ENCODE measurements around the gene ALKBH7. TPM values are rescaled to one million over a fixed set of nuclear protein-coding genes. Genes with fewer than 3 reads are reported as not detected.

The ALKBH7 gene
- total RNA-seq, 1 experiment from 2014 or later = 27.2 TPM

- no peaks in the 10 kb centered on the region for H3K9me3 Mint-ChIP-seq (ENCODE audit: low read depth, unreplicated experiment)
- intact Hi-C loops (cut with micrococcal nuclease; ENCODE audit: unreplicated experiment) = no loop called here
- H3K4me1 Mint-ChIP-seq (ENCODE audit: low read depth, unreplicated experiment) = no peaks in the 10 kb centered on the region
- no peak overlapping the region for H3K27ac Mint-ChIP-seq (ENCODE audit: unreplicated experiment)
- no peak overlapping the region for H3K4me3 Mint-ChIP-seq (ENCODE audit: low read depth, unreplicated experiment)
- no peak for DNase-seq
- CTCF ChIA-PET = no interaction called here
- no peaks in the 10 kb centered on the region for H3K27me3 Mint-ChIP-seq (ENCODE audit: unreplicated experiment)
- H3K36me3 Mint-ChIP-seq (ENCODE audit: insufficient read depth, unreplicated experiment) = peaks cover 35% of the 10 kb centered on the region
- BruUV-seq (replicated peaks) = no TSS peak
- TF ChIP-seq CTCF (IDR thresholded peaks at IDR 0.05; ENCODE audit: unreplicated experiment) = no peak
Observed at GRCh38 chr19:6381030-6381750, 8.6 kb downstream of the ALKBH7 start.

GRCh38 chr19:6383188-6383587, 10.6 kb downstream of the ALKBH7 start:
- Mint-ChIP-seq H3K4me1 (ENCODE audit: low read depth, unreplicated experiment) (no peaks in the 10 kb centered on the region), H3K27ac (ENCODE audit: unreplicated experiment) (no peak overlapping the region), H3K4me3 (ENCODE audit: low read depth, unreplicated experiment) (no peak overlapping the region), H3K9me3 (ENCODE audit: low read depth, unreplicated experiment) (no peaks in the 10 kb centered on the region), H3K27me3 (ENCODE audit: unreplicated experiment) (no peaks in the 10 kb centered on the region), H3K36me3 (ENCODE audit: insufficient read depth, unreplicated experiment) (peaks cover 48% of the 10 kb centered on the region)
- intact Hi-C loops (cut with micrococcal nuclease; ENCODE audit: unreplicated experiment) = no loop called here
- CTCF ChIA-PET = interaction anchor here (0.7 kb wide), 1 partner anchor 257 kb away, joined by 5 read pairs; no protein-coding TSS in a partner anchor
- DNase-seq = no peak
- no peak for TF ChIP-seq CTCF (IDR thresholded peaks at IDR 0.05; ENCODE audit: unreplicated experiment)
- BruUV-seq (replicated peaks) = no TSS peak

GRCh38 chr19:6384381-6384780, 11.8 kb downstream of the ALKBH7 start:
- intact Hi-C loops (cut with micrococcal nuclease; ENCODE audit: unreplicated experiment) = no loop called here
- H3K4me3 Mint-ChIP-seq (ENCODE audit: low read depth, unreplicated experiment) = no peak overlapping the region
- H3K9me3 Mint-ChIP-seq (ENCODE audit: low read depth, unreplicated experiment) = no peaks in the 10 kb centered on the region
- H3K36me3 Mint-ChIP-seq (ENCODE audit: insufficient read depth, unreplicated experiment) = peaks cover 51% of the 10 kb centered on the region
- H3K27ac Mint-ChIP-seq (ENCODE audit: unreplicated experiment) = no peak overlapping the region
- no TSS peak for BruUV-seq (replicated peaks)
- H3K4me1 Mint-ChIP-seq (ENCODE audit: low read depth, unreplicated experiment) = no peaks in the 10 kb centered on the region
- TF ChIP-seq CTCF (IDR thresholded peaks at IDR 0.05; ENCODE audit: unreplicated experiment) = no peak
- CTCF ChIA-PET = no interaction called here
- no peaks in the 10 kb centered on the region for H3K27me3 Mint-ChIP-seq (ENCODE audit: unreplicated experiment)
- DNase-seq = no peak

- no peak for TF ChIP-seq CTCF (IDR thresholded peaks at IDR 0.05; ENCODE audit: unreplicated experiment)
- CTCF ChIA-PET = no interaction called here
- H3K27me3 Mint-ChIP-seq (ENCODE audit: unreplicated experiment) = no peaks in the 10 kb centered on the region
- H3K9me3 Mint-ChIP-seq (ENCODE audit: low read depth, unreplicated experiment) = no peaks in the 10 kb centered on the region
- H3K36me3 Mint-ChIP-seq (ENCODE audit: insufficient read depth, unreplicated experiment) = peaks cover 50% of the 10 kb centered on the region
- no peak overlapping the region for H3K27ac Mint-ChIP-seq (ENCODE audit: unreplicated experiment)
- BruUV-seq (replicated peaks) = no TSS peak
- H3K4me3 Mint-ChIP-seq (ENCODE audit: low read depth, unreplicated experiment) = no peak overlapping the region
- H3K4me1 Mint-ChIP-seq (ENCODE audit: low read depth, unreplicated experiment) = peaks cover 7% of the 10 kb centered on the region
- DNase-seq = no peak
- intact Hi-C loops (cut with micrococcal nuclease; ENCODE audit: unreplicated experiment) = no loop called here
Observed at GRCh38 chr19:6387372-6387771, 14.8 kb downstream of the ALKBH7 start.
